ENCODE data around the gene DNAH14. TPM values are rescaled to one million over a fixed set of nuclear protein-coding genes. Genes with fewer than 3 reads are reported as not detected.
"Not testable (repeated sequence)": the region's sequence is repeated elsewhere in the genome, so short reads cannot be mapped to it uniquely, and the experiment has no call there.

Gene DNAH14
- total and polyA plus RNA-seq, 5 donors: 3.4 to 10.1 (median 8.6) TPM

DNA sequence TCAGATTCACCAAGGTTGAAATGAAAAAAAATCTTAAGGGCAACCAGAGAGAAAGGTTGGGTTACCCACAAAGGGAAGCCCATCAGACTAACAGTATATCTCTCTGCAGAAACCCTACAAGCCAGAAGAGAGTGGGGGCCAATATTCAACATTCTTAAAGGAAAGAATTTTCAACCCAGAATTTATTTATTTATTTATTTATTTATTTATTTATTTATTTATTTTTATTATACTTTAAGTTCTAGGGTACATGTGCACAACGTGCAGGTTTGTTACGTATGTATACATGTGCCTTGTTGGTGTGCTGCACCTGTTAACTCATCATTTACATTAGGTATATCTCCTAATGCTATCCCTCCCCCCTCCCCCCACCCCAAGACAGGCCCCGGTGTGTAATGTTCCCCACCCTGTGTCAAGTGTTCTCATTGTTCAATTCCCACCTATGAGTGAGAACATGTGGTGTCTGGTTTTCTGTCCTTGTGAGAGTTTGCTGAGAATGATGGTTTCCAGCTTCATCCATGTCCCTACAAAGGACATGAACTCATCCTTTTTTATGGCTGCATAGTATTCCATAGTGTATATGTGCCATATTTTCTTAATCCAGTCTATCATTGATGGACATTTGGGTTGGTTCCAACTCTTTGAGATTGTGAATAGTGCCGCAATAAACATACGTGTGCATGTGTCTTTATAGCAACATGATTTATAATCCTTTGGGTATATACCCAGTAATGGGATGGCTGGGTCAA, 282.4 kb downstream of the DNAH14 start:
- DNase-seq; H3K9me3 ChIP-seq (ENCODE audit: control insufficient read depth, low read length); intact Hi-C loops (cut with DNase I); H3K4me1 ChIP-seq (ENCODE audit: control insufficient read depth, insufficient read depth, low read length); H3K4me3 ChIP-seq (ENCODE audit: low read length); H3K27ac ChIP-seq (ENCODE audit: low read length); H3K27me3 ChIP-seq (ENCODE audit: control insufficient read depth, insufficient read depth); ATAC-seq: not testable (repeated sequence)
- 92% methylated on average over 5 of the region's 5 CpGs for WGBS

DNA sequence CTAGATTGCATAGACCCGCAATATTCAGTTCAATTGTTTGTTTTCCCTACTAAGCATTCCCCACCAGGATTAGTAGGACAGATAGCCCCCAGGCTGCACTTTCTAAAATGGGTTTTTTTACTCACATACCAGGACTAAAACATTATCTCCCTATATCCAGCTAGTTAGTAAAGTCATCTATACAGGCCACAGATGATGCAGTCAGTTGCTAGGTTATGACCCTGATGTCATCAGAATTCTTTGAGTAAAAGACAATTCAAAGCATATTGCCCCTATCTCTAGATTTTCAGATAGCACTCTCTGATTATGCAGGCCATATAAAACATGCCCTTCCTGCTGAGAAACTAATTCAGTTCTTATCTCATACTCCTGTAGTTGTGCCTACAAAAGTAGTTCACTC, 294.8 kb downstream of the DNAH14 start:
- Histone ChIP-seq H3K27me3 (ENCODE audit: control insufficient read depth, insufficient read depth) (no peaks in the 10 kb centered on the region), H3K9me3 (ENCODE audit: control insufficient read depth, low read length) (no peaks in the 10 kb centered on the region), H3K4me3 (ENCODE audit: low read length) (no peak overlapping the region), H3K4me1 (ENCODE audit: control insufficient read depth, insufficient read depth, low read length) (no peaks in the 10 kb centered on the region), H3K27ac (ENCODE audit: low read length) (no peak overlapping the region)
- DNase-seq: no peak
- 88% methylated on average over 1 of the region's 1 CpG for WGBS
- ATAC-seq: no peak
- intact Hi-C loops (cut with DNase I): no loop called here

DNA sequence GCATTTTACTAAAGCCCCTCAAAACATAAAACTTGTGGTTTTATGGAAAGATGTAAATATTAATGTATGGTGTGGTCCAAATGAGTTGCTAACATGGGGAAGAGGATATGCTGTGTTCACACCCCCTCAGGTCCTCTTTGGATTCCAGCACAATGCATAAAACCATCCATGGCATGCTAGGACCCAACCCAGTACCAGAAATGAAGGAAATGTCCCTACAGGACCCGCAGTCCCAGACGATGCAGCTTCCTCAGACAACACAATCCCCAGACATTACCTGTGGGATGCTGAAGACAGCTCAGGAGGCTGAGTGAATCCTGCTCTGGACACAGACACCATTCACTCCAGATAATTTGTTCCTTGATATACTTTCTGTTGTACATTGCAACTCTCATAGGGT, 296.2 kb downstream of the DNAH14 start:
- no peaks in the 10 kb centered on the region for H3K4me1 ChIP-seq (ENCODE audit: control insufficient read depth, insufficient read depth, low read length)
- ATAC-seq: no peak
- DNase-seq: no peak
- H3K4me3 ChIP-seq (ENCODE audit: low read length): no peak overlapping the region
- no peak overlapping the region for H3K27ac ChIP-seq (ENCODE audit: low read length)
- intact Hi-C loops (cut with DNase I): no loop called here
- H3K27me3 ChIP-seq (ENCODE audit: control insufficient read depth, insufficient read depth): no peaks in the 10 kb centered on the region
- H3K9me3 ChIP-seq (ENCODE audit: control insufficient read depth, low read length): no peaks in the 10 kb centered on the region
- WGBS: 81% methylated on average over 2 of the region's 2 CpGs

DNA sequence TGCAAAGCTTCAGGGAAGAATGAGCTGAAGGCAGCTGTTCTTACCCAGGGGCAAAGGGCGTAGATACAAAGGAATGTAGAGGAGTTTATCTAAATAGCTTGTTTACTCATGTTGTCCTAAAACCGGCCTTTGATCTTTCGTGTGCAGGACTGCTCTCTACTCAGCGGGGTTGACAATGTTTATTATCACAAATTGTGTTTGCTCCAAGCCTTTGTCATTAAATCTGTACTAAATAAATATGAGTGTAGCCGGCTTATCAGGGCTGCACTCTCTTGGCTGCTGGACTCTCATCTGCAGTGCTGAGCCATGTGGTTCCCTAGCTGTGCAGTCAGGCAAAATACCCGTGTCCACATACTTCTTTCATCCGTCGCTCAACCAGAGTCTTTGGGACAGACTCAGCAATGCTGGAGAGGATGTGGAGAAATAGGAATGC, 299.4 kb downstream of the DNAH14 start:
- no peaks in the 10 kb centered on the region for H3K4me1 ChIP-seq (ENCODE audit: control insufficient read depth, insufficient read depth, low read length)
- WGBS: 81% methylated on average over 8 of the region's 8 CpGs
- ATAC-seq (no peak), DNase-seq (no peak)
- H3K4me3 ChIP-seq (ENCODE audit: low read length): no peak overlapping the region
- no peaks in the 10 kb centered on the region for H3K9me3 ChIP-seq (ENCODE audit: control insufficient read depth, low read length)
- intact Hi-C loops (cut with DNase I): no loop called here
- no peaks in the 10 kb centered on the region for H3K27me3 ChIP-seq (ENCODE audit: control insufficient read depth, insufficient read depth)
- H3K27ac ChIP-seq (ENCODE audit: low read length): no peak overlapping the region

DNA sequence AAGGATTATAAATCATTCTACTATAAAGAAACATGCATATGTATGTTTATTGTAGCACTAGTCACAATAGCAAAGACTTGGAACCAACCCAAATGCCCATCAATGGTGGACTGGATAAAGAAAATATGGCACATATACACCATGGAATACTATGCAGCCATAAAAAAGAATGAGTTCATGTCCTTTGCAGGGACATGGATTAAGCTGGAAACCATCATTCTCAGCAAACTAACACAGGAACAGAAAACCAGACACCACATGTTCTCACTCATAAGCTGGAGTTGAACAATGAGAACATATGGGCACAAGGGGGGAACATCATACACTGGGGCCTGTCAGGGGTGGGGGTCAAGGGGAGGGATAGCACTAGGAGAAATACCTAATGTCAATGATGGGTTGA, 300.0 kb downstream of the DNAH14 start:
- H3K27ac ChIP-seq (ENCODE audit: low read length); intact Hi-C loops (cut with DNase I); H3K27me3 ChIP-seq (ENCODE audit: control insufficient read depth, insufficient read depth); DNase-seq; H3K9me3 ChIP-seq (ENCODE audit: control insufficient read depth, low read length); H3K4me3 ChIP-seq (ENCODE audit: low read length); ATAC-seq; H3K4me1 ChIP-seq (ENCODE audit: control insufficient read depth, insufficient read depth, low read length): not testable (repeated sequence)

DNA sequence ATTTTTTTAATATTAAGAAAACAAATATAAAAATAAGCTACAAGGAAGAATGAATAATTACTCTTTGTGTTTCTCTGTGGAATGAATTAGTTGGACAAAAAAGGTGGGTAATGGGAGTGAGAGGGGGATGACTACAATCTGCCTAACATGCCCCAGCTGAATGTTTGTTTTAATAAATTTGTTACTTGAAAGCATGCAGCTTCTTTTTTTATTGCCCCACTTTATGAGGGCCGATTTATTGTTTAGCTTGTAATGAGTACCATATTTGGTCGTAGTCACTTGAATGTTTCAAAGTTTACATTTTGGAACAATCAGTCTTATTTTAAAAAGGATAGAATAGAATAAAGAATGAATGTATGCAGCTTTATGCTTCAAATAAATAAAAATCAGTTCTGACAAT, 301.0 kb downstream of the DNAH14 start:
- no peak overlapping the region for H3K27ac ChIP-seq (ENCODE audit: low read length)
- WGBS: 58% methylated on average over 2 of the region's 2 CpGs
- intact Hi-C loops (cut with DNase I): no loop called here
- H3K9me3 ChIP-seq (ENCODE audit: control insufficient read depth, low read length): no peaks in the 10 kb centered on the region
- no peaks in the 10 kb centered on the region for H3K27me3 ChIP-seq (ENCODE audit: control insufficient read depth, insufficient read depth)
- ATAC-seq (no peak), DNase-seq (no peak)
- H3K4me1 ChIP-seq (ENCODE audit: control insufficient read depth, insufficient read depth, low read length): no peaks in the 10 kb centered on the region
- no peak overlapping the region for H3K4me3 ChIP-seq (ENCODE audit: low read length)

DNA sequence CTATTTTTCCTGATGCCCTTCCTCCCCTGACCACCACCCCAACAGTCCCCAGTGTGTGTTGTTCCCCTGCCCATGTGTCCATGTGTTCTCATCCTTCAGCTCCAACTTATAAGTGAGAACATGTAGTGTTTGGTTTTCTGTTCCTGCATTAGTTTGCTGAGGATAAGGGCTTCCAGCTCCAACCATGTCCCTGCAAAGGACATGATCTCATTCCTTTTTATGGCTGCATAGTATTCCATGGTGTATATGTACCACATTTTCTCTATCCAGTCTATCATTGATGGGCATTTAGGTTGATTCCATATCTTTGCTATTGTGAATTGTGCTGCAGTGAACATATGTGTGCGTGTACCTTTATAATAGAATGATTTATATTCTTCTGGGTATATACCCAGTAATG, 303.5 kb downstream of the DNAH14 start:
- H3K4me1 ChIP-seq (ENCODE audit: control insufficient read depth, insufficient read depth, low read length); H3K9me3 ChIP-seq (ENCODE audit: control insufficient read depth, low read length); H3K27me3 ChIP-seq (ENCODE audit: control insufficient read depth, insufficient read depth); ATAC-seq; H3K27ac ChIP-seq (ENCODE audit: low read length); DNase-seq; H3K4me3 ChIP-seq (ENCODE audit: low read length); intact Hi-C loops (cut with DNase I): not testable (repeated sequence)
- WGBS: 71% methylated on average over 1 of the region's 1 CpG

DNA sequence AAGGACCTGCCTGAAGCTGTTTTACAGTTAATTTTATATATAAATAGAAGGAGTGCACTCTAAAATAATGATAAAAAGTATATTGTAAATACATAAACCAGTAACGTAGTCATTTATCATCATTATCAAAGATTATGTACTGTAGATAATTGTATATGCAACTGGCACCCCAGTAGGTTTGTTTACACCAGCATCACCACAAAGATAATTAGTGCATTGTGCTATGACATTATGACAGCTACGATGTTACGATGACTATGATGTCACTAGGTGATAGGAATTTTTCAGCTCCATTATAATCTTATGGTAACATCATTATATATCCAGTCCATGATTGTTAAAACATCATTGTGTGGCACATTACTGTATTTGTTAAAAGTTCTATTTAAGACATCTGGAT, 313.1 kb downstream of the DNAH14 start:
- ATAC-seq: no peak
- H3K4me1 ChIP-seq (ENCODE audit: control insufficient read depth, insufficient read depth, low read length): no peaks in the 10 kb centered on the region
- H3K27ac ChIP-seq (ENCODE audit: low read length): no peak overlapping the region
- no peaks in the 10 kb centered on the region for H3K9me3 ChIP-seq (ENCODE audit: control insufficient read depth, low read length)
- H3K27me3 ChIP-seq (ENCODE audit: control insufficient read depth, insufficient read depth): no peaks in the 10 kb centered on the region
- H3K4me3 ChIP-seq (ENCODE audit: low read length): no peak overlapping the region
- intact Hi-C loops (cut with DNase I): no loop called here
- 85% methylated on average over 3 of the region's 3 CpGs for WGBS
- DNase-seq: no peak

DNA sequence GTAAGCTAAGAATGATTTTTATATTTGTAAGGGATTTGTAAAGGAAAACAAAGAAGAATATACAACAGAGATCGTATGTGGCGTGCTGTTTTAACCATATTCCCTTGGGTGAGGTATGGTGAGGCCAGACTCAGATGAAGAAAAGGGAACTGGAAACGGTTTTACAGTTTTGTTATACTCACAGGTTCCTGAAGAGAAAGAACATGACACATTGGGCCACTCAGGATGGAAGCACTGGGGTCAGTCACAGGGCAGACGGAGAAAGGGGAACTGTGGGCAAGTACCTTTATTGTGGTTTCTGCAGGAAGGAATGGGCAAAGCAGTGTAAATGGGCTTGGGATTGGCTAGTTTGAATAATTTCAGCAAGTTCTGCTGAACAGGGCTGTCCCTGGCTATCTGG, 321.0 kb downstream of the DNAH14 start:
- Histone ChIP-seq H3K27ac (ENCODE audit: low read length) (no peak overlapping the region), H3K27me3 (ENCODE audit: control insufficient read depth, insufficient read depth) (no peaks in the 10 kb centered on the region), H3K9me3 (ENCODE audit: control insufficient read depth, low read length) (no peaks in the 10 kb centered on the region), H3K4me1 (ENCODE audit: control insufficient read depth, insufficient read depth, low read length) (no peaks in the 10 kb centered on the region), H3K4me3 (ENCODE audit: low read length) (no peak overlapping the region)
- intact Hi-C loops (cut with DNase I): no loop called here
- ATAC-seq (no peak), DNase-seq (no peak)
- WGBS: 60% methylated on average over 4 of the region's 4 CpGs

DNA sequence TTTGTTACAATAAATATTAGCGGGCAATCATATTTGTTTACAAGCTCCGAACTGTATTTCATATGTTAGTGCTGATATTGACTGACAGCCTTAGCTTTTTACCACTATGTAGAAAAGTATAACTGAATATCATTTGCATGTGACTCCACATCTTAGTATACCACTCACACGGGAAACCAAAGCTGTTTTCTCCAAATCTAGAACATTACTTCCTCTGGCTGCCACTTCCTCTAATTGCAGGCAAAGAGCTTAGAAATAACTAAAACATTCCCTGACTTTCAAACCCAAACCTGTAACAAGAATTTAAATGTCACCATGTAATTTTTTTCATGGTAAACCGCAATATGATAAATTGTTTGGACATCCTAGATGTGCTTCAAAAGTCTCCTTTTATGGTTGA, 323.7 kb downstream of the DNAH14 start:
- H3K9me3 ChIP-seq (ENCODE audit: control insufficient read depth, low read length): no peaks in the 10 kb centered on the region
- no peak overlapping the region for H3K4me3 ChIP-seq (ENCODE audit: low read length)
- 79% methylated on average over 4 of the region's 4 CpGs for WGBS
- H3K27ac ChIP-seq (ENCODE audit: low read length): no peak overlapping the region
- H3K4me1 ChIP-seq (ENCODE audit: control insufficient read depth, insufficient read depth, low read length): no peaks in the 10 kb centered on the region
- DNase-seq (no peak), ATAC-seq (no peak)
- intact Hi-C loops (cut with DNase I): no loop called here
- H3K27me3 ChIP-seq (ENCODE audit: control insufficient read depth, insufficient read depth): no peaks in the 10 kb centered on the region

DNA sequence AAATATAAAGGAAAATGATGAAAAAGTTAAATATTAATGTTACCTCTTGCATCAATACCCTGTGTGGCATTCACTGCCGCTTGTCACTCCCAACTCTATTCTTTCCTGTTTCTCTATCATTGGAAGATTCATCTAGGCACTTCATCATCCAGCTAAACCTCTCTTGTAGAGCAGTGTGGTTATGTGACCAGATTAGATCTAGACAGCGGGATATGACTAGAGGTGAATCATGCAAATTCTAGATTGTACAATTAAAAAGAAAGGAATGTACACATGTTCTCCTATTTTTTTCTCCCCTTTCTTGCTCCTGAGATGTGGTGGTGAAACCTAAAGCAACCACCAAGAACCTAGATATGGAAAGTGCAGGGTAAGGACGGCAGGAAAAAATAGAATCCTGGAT, 324.3 kb downstream of the DNAH14 start:
- Histone ChIP-seq H3K4me1 (ENCODE audit: control insufficient read depth, insufficient read depth, low read length) (no peaks in the 10 kb centered on the region), H3K27ac (ENCODE audit: low read length) (no peak overlapping the region), H3K4me3 (ENCODE audit: low read length) (no peak overlapping the region), H3K27me3 (ENCODE audit: control insufficient read depth, insufficient read depth) (no peaks in the 10 kb centered on the region), H3K9me3 (ENCODE audit: control insufficient read depth, low read length) (no peaks in the 10 kb centered on the region)
- no peak for DNase-seq
- intact Hi-C loops (cut with DNase I): no loop called here
- no peak for ATAC-seq
- WGBS: 84% methylated on average over 3 of the region's 3 CpGs

DNA sequence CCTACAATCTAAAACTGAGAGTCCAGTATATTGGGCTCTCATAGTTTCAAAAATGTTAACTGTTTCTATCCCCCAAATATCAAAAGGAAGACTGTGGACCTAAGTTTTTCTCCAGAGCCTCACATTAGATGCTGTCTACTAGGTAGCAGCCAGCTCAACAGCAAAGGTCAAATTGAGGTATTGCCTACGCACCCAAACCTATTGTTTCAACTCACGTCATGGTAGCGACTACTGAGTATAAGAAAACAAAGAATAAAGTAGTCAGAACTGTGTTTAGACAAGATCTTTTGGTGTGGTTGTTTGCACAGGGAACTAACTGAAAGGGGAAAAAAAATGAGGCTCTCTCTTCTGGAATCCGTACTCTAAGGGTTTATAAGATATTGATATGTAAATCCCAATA, 325.2 kb downstream of the DNAH14 start:
- Histone ChIP-seq H3K27ac (ENCODE audit: low read length) (no peak overlapping the region), H3K4me1 (ENCODE audit: control insufficient read depth, insufficient read depth, low read length) (no peaks in the 10 kb centered on the region), H3K4me3 (ENCODE audit: low read length) (no peak overlapping the region), H3K27me3 (ENCODE audit: control insufficient read depth, insufficient read depth) (no peaks in the 10 kb centered on the region), H3K9me3 (ENCODE audit: control insufficient read depth, low read length) (no peaks in the 10 kb centered on the region)
- intact Hi-C loops (cut with DNase I): no loop called here
- ATAC-seq (no peak), DNase-seq (no peak)
- WGBS: 74% methylated on average over 4 of the region's 4 CpGs
